Embryonic facial prominence (tissue), 1 donor: ENCODE measurements around the gene CDH11.

ENCODE experiments used
- DNase-seq: peaks from one replicate; pipeline ENCODE4 v3.0.0-alpha.2; 2016; ENCODE audit errors: extremely low spot score

The CDH11 gene

GRCh38 chr16:64907844-64908243, 214.0 kb downstream of the CDH11 start:
- DNase-seq, result no peak

- DNase-seq, result no peak
Measured at GRCh38 chr16:64903770-64904169, 218.1 kb downstream of the CDH11 start.

DNA sequence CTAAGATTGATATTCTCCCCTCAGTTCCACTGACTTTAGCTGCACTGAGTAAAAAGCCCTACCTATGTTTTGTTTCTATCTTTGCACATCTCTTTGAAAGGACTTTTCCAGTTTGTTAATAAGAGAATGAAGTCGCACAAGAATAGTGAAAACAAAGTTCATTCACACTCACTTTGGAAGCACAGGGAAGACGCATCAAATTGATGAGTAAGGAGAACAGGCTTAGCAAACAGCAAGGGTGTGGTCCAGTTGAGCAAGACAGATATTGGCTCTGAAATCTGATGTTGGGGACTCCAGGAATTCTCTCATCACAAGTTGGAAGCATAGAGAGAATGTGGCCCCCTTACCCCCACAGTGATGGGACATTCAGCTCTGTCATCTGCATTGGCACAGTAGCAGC, 221.3 kb downstream of the CDH11 start:
- DNase-seq, result no peak

GRCh38 chr16:64900019-64900418, 221.8 kb downstream of the CDH11 start:
- DNase-seq, result no peak

DNA sequence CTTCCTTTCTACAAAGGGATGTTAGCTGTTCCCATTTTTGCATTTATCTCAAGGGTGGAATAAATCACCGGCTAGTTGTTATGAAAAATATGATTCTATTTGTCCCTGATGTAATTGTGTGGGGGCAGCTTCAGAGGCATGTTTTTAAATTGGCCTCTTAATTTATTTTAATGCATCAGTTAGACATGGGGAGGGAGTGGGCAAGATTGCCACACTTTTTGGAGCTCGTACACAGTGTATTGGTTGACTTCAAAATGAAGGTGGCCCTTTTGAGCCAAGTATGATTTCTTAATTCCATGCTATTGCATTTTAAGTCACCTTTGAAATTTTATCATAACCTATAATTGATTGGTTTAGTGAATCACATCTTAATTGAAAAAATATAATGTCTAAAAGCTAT, 223.7 kb downstream of the CDH11 start:
- no peak for DNase-seq
